Natural killer cell (primary cell): ENCODE data around the gene APPL2. TPM values are rescaled to one million over a fixed set of nuclear protein-coding genes. Genes with fewer than 3 reads are reported as not detected.

Source experiments
- ATAC-seq, 3 donors: fragments of 150-1000 bp in 2 of 3; fragments of 200-7000 bp in 1 of 3; cut with Tn5 transposase; 1 replicate in 1 of 3; 2 replicates in 2 of 3; pipeline ENCODE4 v1.10.0; 2021; ENCODE audit warnings: mild to moderate bottlenecking in 2 of 3, moderate library complexity in 2 of 3
- DNase-seq, 2 donors: peaks; one replicate each; pipeline versions ENCODE4 v3.0.0 to v3.0.0-alpha.2; 2013 to 2021; ENCODE audit warnings: mixed read lengths in 1 of 2
- H3K27ac ChIP-seq: one replicate; pipeline ENCODE4 v1.5.1; 2013; ENCODE audit warnings: mild to moderate bottlenecking, low read length
- H3K27me3 ChIP-seq: one replicate; pipeline ENCODE4 v1.6.1; 2013; ENCODE audit warnings: low read length; ENCODE audit not compliant: control insufficient read depth, insufficient read depth
- H3K36me3 ChIP-seq: one replicate; pipeline ENCODE4 v1.6.1; 2013; ENCODE audit warnings: low read length; ENCODE audit not compliant: control insufficient read depth, insufficient read depth
- H3K4me1 ChIP-seq: one replicate; pipeline ENCODE4 v1.6.1; 2013; ENCODE audit warnings: low read length; ENCODE audit not compliant: control insufficient read depth, insufficient read depth
- H3K4me3 ChIP-seq: one replicate; pipeline ENCODE4 v1.5.1; 2013; ENCODE audit warnings: low read length
- H3K9me3 ChIP-seq: one replicate; pipeline ENCODE4 v1.6.1; 2013; ENCODE audit warnings: low read length; ENCODE audit not compliant: control insufficient read depth, insufficient read depth
- H3K27ac Mint-ChIP-seq, 2 donors: one replicate each; pipeline ENCODE4 v1.8.0; 2022; ENCODE audit warnings: mild to moderate bottlenecking in 2 of 2, mixed read lengths in 2 of 2, moderate library complexity in 1 of 2
- H3K27me3 Mint-ChIP-seq, 2 donors: one replicate each; pipeline ENCODE4 v1.8.0; 2022; ENCODE audit warnings: low read depth in 2 of 2, mixed read lengths in 2 of 2
- H3K36me3 Mint-ChIP-seq: one replicate; pipeline ENCODE4 v1.8.0; 2022; ENCODE audit warnings: mixed read lengths
- H3K4me1 Mint-ChIP-seq, 2 donors: one replicate each; pipeline ENCODE4 v1.8.0; 2022; ENCODE audit warnings: mixed read lengths in 2 of 2
- H3K4me3 Mint-ChIP-seq: one replicate; pipeline ENCODE4 v1.8.0; 2022; ENCODE audit warnings: mild to moderate bottlenecking, moderate library complexity, mixed read lengths
- H3K9me3 Mint-ChIP-seq, 2 donors: one replicate each; pipeline ENCODE4 v1.8.0; 2022; ENCODE audit warnings: mixed read lengths in 2 of 2
- CTCF ChIP-seq: fragments of 200-600 bp; IDR thresholded peaks from one replicate; pipeline ENCODE4 v1.8.0; 2022; ENCODE audit warnings: antibody characterized with exemption
- WGBS: methylation state at CpG from one replicate; pipeline ENCODE4 v1.1.7; 2013; ENCODE audit warnings: missing lambda C conversion rate; ENCODE audit not compliant: insufficient coverage; 5-methylcytosine and 5-hydroxymethylcytosine counted together
- intact Hi-C: fragments of 100-400 bp; cut with micrococcal nuclease; formaldehyde crosslinking; loops from one replicate; pipeline ENCODE4 v1.14.2; 2022
- total RNA-seq, 4 donors: library from RNA; stranded (reverse); fragments of 120-200 nt in 1 of 4; gene quantifications; one replicate each; pipeline versions ENCODE4 v1.2.3 to v1.2.4, GENCODE V29; 2013 to 2022

Gene APPL2
- total RNA-seq, 3 donors from 2014 or later (not counting 1 experiment from before 2014, with no cell fraction given), result 56.0 to 65.9 (median 64.2) TPM

GRCh38 chr12:105228494-105228893, 7.5 kb downstream of the APPL2 start:
- DNase-seq, result no peak
- no peaks in the 10 kb centered on the region for H3K27me3 Mint-ChIP-seq
- peaks cover 46 to 48% of the 10 kb centered on the region in 2 donors for H3K4me1 Mint-ChIP-seq
- peaks cover 9% of the 10 kb centered on the region for H3K36me3 Mint-ChIP-seq
- H3K4me1 ChIP-seq, result no peaks in the 10 kb centered on the region
- WGBS, result 50% methylated on average over 1 of the region's 1 CpG
- no peak overlapping the region for H3K27ac Mint-ChIP-seq
- peaks cover 24% of the 10 kb centered on the region for H3K36me3 ChIP-seq
- TF ChIP-seq CTCF, result no peak
- no peak overlapping the region for H3K4me3 Mint-ChIP-seq
- H3K27me3 ChIP-seq, result no peaks in the 10 kb centered on the region
- H3K9me3 ChIP-seq, result no peaks in the 10 kb centered on the region
- no peak for ATAC-seq
- H3K9me3 Mint-ChIP-seq, result no peaks in the 10 kb centered on the region
- H3K27ac ChIP-seq, result no peak overlapping the region
- H3K4me3 ChIP-seq, result no peak overlapping the region
- intact Hi-C loops, result no loop called here

GRCh38 chr12:105227879-105228278, 8.1 kb downstream of the APPL2 start:
- Mint-ChIP-seq H3K4me3 (no peak overlapping the region), H3K27ac (peak overlapping the region in 1 of 2 donors; percentile 21), H3K9me3 (no peaks in the 10 kb centered on the region), H3K4me1 (peaks cover 46 to 48% of the 10 kb centered on the region in 2 donors), H3K36me3 (peaks cover 9% of the 10 kb centered on the region), H3K27me3 (no peaks in the 10 kb centered on the region)
- ATAC-seq (no peak), DNase-seq (no peak)
- Histone ChIP-seq H3K4me3 (no peak overlapping the region), H3K27ac (no peak overlapping the region), H3K9me3 (no peaks in the 10 kb centered on the region), H3K36me3 (peaks cover 28% of the 10 kb centered on the region), H3K4me1 (no peaks in the 10 kb centered on the region), H3K27me3 (no peaks in the 10 kb centered on the region)
- intact Hi-C loops, result no loop called here
- WGBS, result 89% methylated on average over 2 of the region's 3 CpGs
- TF ChIP-seq CTCF, result no peak

DNA sequence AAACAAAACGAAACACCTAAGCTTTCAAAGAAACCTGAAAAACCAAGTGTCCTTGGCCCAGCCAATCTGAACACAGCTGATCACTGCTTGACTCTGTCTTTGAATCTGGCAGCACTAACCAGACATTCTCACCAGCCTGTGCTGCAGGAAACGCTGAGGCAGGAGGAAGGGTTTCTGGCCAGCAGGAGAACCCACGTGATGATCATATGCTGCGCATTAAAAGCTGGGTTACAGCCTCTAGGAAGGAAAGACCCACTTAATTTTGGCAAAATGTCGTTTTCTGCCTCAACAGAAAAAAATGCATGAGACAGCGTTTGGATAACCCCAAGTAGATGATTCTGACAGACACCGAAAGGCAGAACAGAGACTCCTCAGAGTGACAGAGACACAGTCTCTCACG, 9.8 kb downstream of the APPL2 start:
- no peak for TF ChIP-seq CTCF
- H3K27me3 Mint-ChIP-seq, result no peaks in the 10 kb centered on the region
- Histone ChIP-seq H3K27ac (no peak overlapping the region), H3K4me1 (no peaks in the 10 kb centered on the region), H3K4me3 (no peak overlapping the region), H3K9me3 (no peaks in the 10 kb centered on the region), H3K27me3 (no peaks in the 10 kb centered on the region), H3K36me3 (peaks cover 42% of the 10 kb centered on the region)
- peaks cover 51 to 54% of the 10 kb centered on the region in 2 donors for H3K4me1 Mint-ChIP-seq
- 26% methylated on average over 8 of the region's 8 CpGs for WGBS
- peak overlapping the region; percentile 47 for H3K4me3 Mint-ChIP-seq
- DNase-seq (peak in 1 of 2 donors; percentile 31), ATAC-seq (peak; percentile 77 to 97 (median 86))
- H3K36me3 Mint-ChIP-seq, result peaks cover 9% of the 10 kb centered on the region
- peak overlapping the region; percentile 54 to 71 for H3K27ac Mint-ChIP-seq
- H3K9me3 Mint-ChIP-seq, result no peaks in the 10 kb centered on the region
- intact Hi-C loops, result no loop called here

GRCh38 chr12:105225505-105226015, 10.4 kb downstream of the APPL2 start:
- Histone ChIP-seq H3K9me3 (no peaks in the 10 kb centered on the region), H3K4me1 (no peaks in the 10 kb centered on the region), H3K36me3 (peaks cover 46% of the 10 kb centered on the region), H3K27me3 (no peaks in the 10 kb centered on the region), H3K27ac (no peak overlapping the region), H3K4me3 (no peak overlapping the region)
- WGBS, result 77% methylated on average over 2 of the region's 5 CpGs
- TF ChIP-seq CTCF, result no peak
- Mint-ChIP-seq H3K9me3 (no peaks in the 10 kb centered on the region), H3K36me3 (peaks cover 9% of the 10 kb centered on the region), H3K4me3 (peak overlapping the region; percentile 52), H3K4me1 (peaks cover 54 to 56% of the 10 kb centered on the region in 2 donors), H3K27ac (peak overlapping the region; percentile 54 to 71), H3K27me3 (no peaks in the 10 kb centered on the region)
- ATAC-seq, result no peak
- no peak for DNase-seq
- intact Hi-C loops, result no loop called here
